HL-60/S4 treated with phorbol 12-myristate 13-acetate at 8.2 ng/mL for 4 days and 3 days (cell line): ENCODE measurements around the gene GNG7.

ENCODE experiments used
- in situ Hi-C: fragments of 300-500 bp; cut with MboI; formaldehyde crosslinking; loops from 2 replicates; pipeline ENCODE4 v1.15.0; 2022; ENCODE audit warnings: low sequenced_read_pairs

GNG7 gene

DNA sequence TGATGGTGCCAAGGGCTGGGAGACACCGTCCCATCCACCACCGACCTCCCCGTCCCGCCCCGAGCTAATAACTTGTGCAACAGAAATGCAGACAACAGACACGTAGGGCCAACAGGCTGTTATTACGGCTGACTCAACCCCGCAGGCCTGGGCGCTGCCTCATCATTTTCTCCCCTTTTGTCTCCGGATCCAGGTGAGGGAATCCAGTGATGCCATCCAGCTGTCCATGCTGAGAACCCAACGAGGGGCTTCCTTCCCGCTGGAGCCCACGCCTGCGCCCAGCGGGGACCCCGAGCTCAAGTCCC is 25.1 kb upstream of the GNG7 start:
- in situ Hi-C loops = no loop called here

DNA sequence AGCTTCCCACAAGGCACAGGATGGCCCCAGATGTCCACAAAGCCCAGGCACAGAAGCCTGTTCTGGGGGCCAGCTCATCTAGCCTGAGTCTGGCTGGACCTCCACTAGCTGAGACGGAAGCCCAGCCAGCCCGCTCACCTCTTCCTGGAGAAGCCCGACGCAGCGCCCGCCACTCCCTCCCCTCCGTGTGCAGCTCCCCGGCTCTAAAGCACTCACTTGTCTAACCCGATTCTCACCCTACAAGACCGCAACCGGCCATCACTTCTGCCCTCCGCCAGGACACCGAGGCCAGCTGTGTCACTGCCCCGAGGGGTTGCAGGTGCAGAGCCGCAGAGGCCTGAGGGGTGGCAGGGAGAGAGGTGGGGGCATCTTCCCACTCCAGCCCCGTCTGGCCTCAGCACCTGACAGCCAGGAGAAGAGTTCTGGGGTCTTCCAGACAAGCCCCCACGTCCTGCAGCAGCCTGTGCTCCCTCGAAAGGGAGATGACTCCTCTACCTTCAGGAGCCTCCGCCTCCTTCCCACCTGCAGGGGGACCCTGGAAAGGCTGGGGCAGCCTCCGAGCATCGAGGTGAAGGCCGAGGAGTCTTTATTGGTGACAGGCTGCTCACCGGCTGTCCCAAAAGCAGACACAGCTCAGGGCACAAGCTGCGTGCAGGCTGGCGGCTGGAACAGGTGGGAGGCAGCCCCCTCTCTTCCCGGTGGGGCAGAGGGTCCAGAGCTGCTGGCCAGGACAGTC is 24.6 kb upstream of the GNG7 start:
- in situ Hi-C loops = no loop called here

DNA sequence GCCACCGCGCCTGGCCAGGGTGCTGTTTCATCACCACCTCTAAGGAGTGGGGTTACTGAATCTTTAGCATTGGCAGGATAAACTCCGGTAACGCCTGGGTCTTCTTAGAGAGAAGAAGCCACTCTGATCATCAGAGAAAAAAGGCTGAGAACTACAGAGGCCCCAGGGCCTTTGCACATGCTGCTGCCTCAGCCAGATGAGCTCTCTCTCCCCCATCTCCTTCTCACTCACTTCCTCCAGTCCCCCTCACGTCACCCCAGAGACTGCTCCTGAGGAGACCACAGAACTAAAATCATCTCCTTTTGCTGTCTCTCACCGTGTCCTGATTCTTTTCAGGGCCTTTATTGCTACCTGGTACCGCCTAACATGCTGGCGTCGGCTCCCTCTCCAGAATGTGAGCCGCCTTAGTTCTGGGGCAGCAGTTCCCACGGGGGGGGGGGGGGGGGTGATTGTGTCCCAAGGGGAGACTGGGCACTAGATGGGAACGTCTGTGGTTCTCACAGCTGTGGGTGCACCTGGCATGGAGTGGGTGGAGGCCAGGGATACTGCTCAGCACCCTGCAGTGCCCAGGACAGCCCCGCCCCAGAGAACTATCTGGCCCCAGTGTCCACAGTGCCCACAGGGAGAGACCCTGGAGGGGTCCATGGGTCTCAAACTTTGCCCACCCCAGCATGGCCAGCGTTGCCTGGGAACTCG is 23.8 kb upstream of the GNG7 start:
- in situ Hi-C loops = no loop called here

DNA sequence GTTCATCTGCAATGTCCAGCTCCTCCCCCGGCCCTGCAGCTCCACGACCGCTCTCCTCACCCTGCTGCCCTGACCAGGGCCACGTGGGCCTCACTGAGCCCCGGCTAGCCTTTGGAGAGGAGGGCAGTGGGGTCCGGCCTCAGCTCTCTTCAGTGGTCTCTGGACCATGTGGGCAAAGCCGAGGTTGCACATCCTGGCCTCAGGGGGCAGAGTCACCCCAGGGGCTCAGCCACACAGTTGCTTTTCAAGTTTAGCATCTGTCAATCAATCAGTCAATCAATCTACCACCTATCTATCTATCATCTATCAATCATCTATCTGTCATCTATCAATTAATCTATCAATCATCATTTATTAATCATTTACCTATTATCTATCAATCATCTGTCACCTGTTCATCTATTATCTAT is 21.7 kb upstream of the GNG7 start:
- in situ Hi-C loops = no loop called here

DNA sequence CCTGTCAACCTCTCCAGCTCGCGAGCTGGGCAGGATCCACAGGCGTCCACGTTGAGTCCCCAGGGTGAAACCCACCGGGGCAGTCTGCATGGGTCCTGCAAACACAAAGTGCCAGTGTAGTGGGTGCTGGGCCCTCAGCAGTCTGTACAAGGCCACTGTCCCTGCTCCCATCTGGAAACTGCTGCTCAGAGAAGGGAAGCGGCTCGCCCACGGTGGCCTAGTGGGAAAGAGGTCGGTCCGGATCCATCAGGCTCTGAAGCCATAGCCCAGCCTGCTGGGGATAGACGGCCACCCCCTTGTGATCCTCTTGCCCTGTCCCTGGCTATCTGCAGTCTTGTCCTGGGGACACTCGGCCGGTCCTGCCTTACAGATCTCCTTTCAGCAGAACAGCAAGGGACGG is 21.3 kb upstream of the GNG7 start:
- in situ Hi-C loops = no loop called here

DNA sequence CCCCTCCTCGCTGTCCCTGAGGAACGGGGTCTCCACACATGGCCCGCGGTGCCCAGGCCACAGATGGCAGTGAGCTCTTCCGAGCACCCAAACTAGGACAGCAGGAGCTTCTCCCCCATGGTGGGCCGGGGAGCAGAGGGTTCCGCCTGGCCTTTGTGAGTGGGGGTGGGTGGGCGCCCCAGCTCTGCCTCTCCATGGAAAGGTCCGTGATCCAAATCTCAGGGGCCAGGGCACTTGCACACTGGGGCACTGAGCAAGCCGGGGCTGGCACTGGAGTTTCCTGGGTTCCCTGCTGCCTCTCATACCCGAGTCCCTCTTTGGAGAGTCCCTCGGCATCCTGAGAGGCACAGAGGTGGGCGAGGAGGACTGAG is 20.8 kb upstream of the GNG7 start:
- in situ Hi-C loops = no loop called here

DNA sequence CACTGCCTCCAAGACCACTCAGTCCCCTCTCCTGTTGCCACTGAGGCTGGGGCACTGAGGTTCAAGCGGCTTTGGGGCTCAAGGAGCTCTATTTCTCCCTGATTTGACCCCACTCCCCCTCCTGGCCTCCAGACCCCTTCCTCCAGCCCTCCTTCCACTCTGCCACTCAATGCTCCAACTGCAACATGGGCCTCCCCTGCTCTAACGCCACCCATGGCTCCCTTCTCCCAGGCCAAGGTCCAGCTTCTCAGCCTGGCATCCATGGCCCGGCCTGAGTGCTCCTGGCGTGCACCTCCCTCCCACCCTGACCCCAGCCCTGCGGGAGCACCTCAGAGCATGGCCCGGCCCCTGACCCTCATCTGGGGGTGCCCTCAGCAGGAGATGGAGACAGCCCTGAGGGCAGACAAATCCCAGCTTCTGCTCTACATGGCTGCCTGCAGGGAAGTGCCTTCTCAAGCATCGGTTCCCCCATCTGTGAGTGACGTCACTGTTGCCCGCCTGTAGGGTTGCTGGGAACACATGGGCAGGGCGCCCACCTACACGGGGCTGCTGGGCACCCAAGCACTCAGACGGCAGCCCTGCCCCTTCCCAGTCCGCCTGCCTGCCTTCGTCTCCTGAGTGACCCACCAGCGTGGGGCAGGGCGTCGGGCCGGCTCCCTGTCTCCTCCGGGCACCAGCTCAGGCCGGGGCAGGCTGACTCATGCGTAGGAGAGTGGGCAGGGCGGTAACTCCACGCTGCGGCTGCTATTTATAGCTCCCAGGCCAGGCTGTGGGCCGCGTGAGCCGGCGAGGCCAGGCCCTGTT is 20.2 kb upstream of the GNG7 start:
- in situ Hi-C loops = no loop called here

DNA sequence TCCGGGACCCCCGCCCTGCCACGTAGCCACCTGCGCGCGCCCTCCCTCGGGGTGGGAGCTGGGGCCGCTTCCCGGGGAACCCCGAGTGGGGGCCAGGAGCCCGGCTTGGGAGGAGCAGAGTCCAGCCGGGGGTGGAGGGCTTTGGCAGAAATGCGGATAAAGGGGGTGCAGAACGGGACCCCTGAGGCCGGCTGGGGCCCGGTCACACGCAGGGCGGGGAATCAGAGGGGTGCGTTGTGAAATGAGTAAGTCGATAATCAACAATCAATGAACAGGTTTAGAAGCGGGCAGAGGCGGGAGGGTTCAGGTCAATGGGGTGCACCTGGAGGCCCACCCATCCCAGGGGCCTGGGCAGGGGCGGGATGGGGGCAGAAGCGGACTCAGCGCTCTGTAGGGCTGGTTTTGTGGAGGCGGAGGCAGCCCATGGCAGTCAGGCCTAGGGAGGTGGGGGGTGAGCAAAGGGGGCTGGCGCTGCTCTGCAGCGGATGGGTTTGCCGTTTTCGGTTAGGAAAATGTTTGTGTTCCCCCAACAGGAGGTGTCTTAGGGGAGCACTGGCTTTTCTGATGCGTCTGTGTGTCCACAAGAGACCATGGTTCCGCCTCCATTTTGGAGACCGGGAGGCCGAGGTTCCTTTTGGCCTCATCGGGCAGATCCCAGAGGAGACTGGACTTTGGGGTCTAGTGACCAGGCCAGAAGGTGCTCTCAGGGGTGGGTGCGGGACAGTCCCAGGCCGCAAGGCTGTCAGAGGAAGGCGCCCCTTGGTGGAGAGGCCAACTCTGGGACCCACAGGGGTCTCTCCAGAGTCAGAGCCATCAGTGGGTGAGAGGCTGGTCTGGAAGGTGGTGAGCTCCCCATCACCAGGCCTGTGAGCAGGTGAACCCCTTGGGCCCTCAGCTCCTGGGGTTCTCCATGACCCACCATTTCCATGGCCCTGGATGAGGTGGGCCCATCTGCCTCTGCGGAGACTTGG is 19.4 kb upstream of the GNG7 start:
- in situ Hi-C loops = no loop called here

DNA sequence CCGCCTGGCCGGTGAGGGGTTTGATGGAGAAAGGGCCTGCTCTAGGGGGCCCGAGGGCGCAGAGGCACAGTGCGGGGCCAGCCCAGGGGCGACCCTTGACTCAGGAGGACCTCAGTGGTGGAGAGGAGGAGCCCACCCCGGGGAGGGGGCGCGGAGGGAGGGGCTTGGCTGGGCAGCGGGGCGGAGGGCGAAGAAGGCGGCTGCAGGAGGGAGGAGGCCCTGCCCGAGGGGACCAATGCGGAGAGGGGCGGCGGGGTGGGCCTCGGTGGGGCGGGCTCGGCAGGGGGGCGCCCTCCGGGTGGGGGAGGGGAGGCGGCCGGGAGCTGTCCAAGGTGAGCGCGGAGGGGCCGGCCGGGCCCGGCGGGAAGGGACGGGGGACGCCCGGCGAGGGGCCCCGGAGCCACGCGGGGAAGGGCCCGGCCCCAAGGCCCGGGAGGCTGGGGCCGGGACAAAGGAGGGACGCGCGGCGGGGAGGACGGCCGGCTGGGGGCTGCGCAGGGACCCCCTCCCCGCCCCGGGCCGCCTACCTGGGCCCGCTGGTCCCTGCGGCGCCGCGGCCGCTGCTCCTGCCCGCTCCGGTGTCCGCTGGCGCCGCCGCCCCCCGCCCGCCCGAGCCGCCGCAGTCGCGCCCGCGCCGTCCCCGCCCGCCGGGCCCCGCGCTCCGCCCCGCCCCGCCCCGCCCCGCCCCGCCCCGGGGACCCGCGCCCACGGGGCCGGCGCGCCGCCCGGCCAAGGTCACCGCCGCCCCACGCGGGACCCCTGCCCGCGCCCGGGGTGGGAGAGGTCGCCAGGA is 18.5 kb upstream of the GNG7 start, which contains the start of gene DIRAS1:
DIRAS1 (minus strand) TSS at position 596 of the 793 bp plus-strand sequence. CDS start 3,566 bp downstream, outside the sequence.
- in situ Hi-C loops = no loop called here

DNA sequence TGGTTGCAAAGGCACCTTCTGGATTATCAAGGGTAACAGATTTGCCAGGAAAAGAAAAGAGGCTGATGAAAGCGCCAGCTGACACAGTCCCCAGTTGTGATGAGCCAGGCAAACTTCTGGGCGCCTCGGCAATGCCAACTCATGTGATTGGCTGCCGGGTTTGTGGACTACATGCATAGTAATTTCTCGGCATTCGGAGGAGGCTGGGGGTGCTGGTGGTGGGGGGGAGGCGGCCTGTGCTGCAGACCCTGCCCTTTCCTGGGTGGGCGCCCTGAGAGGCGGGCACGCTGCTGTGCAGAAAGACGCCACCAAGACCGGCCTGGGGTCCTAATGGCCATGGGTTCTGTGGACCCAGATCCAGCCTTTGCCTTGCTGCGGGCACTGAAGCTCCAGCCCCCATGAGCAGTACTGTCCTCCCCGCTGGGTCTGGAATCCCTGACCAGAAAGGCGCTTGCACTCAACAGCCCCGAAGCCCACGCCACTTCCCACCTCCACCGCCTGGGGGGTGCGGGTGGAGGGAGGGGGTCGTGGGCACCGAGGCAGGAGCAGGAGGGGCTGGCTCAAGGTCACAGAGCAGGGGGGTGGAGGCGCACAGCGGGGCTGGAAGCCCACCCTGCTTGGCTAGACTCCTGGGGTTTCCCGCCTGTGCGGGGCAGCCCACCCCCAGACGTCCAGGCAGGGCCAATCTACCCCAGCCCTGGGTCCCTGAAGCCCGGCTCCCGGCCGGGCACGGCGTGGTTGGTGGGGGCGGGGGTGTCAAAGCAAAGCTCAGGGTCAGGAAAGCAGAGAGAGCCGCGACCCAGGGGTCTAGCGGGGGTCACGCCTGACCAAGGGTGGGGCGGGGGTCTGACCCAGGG is 17.7 kb upstream of the GNG7 start:
- in situ Hi-C loops = no loop called here

DNA sequence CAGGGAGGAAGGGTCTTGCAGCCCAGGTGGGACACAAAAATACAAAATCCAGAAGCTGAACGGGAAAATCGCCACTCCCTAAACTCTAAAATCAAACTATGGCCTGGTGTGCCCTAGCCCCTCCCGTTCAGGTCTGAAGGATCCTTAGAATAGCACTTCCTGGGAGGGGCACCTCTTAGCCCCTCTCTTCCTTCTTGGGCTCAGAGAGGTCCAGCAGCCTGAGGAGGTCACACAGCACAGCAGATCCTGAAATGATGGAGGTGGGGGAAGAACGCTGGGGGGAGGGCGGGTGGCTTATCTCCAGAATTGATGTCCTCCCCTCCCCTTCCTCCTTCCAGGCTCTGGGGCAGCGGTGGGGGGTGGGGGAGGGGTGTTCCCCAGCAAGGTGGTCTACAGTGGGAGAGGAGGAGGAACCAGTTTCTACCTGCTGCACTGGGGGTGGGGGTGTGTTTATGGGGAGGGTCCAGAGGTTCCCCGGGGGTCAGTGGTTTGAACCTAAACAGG is 16.8 kb upstream of the GNG7 start:
- in situ Hi-C loops = no loop called here

DNA sequence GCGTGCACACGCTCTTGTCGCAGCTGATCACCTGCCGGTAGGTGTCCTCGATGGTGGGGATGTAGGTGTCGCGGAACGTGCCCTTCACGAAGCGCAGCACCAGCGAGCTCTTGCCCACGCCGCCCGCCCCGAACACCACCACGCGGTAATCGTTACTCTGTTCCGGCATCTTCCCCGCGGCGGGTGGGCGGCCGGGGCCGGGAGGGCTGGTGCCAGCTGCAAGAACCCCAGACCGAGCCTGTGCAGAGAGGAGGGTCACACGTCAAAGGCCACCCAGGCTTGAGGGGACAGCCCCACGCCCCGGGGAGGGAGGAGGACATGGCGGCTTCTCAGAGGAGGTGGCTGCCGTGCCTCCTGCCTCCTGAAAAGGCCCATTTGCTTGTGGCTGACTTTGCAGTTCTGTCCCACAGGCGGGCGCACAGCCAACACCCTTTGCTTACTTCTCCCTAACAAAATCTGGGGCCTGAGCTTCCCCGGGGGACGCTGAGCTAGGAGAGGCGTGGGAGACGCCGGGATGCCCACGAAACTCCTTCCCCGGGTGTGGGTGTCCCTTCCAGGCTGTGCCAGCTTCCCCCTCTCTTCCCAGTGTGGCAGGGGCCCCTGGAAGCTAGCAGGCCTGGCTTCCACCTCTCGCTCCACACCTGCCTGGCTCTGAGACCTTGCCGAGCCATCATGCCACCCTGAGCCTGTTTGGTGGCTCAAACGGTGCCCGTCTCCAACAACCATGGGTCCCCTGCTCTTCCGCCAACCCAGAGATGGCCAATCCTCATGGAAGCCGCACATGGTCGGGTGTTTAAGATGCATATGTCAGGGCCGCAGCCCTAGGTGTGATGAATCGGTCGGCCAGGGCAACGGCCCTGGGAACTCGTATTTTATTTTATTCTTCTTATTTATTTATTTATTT is 15.4 kb upstream of the GNG7 start:
- in situ Hi-C loops = no loop called here

DNA sequence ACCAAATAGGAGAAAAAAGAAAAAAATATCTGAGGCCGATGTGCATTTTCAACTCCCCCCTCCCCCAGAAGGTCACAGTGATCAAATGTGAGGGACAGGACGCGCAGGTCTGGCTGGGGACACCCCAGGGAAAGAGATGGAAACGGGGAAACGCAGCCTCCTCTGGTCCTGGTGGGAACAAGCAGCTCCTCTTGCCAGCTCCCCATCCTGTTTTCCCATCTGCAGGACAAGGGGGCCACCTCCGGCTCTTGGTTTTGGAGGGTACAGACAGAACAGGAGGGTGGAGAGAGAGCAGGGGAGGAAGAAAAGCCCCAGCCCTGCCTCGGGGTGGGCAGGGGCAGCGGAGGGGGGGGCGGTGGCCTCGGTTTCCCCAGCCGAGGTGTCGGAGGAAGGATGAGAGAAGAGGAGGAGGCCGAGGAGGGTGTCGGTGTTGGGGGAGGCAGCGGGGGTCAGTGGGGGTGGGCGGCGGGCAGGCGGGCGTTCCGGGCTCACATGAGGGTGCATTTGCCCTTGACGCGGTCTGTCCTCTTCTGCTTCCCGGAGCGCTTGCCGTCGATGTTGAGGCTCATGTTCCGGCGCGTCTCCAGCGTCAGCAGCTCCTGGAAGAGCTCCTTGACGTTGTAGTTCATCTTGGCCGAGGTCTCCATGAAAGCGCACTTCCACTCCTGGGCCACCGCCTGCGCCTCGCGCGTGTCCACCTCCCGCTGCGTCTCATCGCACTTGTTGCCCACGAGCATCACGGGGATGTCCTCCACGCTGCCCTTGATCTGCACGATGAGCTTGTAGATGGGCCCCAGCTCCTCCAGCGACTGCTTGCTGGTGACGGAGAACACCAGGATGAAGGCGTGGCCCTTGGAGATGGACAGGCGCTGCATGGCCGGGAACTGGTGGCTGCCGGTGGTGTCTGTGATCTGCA is 14.5 kb upstream of the GNG7 start:
- in situ Hi-C loops = no loop called here

DNA sequence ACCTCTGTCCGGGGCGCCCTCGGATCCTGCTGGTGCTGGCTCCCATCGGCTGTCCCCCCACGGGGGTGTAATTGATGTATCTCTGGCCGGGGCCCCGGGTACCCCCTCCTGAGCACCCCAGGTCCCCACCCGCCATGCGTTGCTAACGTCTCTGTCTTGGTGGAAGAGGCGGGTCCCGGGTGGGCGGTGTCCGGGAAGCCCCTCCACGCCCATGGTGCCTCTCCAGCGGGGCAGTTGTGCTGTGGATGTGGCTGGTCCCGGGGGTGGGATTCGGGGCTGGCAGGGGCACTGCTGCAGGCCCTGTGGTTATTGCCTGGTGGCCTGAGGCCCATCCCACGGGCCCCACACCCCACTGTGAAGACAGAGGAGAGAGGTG is 13.8 kb upstream of the GNG7 start:
- in situ Hi-C loops = no loop called here

DNA sequence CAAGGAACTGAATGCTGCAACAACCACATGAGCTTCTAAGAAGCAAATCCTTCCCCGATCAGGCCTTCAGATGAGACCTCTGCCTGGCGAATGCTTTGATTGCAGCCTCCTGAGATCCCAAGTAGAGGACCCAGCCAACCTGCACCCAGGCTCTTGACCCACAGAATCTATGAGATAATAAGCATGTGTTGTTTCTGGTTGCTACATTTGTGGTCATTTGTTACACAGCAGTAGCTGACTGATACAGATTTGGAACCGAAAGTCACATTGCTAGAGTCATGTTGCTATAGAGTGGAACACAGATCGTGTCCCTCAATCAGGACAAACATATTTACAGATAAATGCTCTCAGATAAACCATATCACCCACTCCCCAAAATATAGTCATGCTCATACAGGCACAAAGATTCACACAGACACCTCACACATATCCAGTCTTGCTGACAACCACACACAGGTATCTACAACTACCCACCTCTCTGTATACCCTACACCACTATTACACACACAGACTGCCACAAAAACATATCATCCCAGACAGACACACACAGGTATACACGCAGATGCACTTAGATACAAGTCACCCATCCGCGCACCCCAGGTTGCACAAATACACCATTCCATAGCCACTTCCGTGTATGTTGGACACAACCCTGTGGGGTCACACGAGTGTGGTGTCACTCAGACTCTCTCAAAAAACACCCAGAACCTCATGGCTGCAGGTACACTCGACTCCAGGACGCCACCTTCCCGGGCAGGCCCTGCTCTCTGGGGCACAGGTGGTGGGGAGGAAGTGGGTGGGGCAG is 13.2 kb upstream of the GNG7 start:
- in situ Hi-C loops = no loop called here
